Measurements from ENCODE around the gene TTC12.

Gene TTC12

DNA sequence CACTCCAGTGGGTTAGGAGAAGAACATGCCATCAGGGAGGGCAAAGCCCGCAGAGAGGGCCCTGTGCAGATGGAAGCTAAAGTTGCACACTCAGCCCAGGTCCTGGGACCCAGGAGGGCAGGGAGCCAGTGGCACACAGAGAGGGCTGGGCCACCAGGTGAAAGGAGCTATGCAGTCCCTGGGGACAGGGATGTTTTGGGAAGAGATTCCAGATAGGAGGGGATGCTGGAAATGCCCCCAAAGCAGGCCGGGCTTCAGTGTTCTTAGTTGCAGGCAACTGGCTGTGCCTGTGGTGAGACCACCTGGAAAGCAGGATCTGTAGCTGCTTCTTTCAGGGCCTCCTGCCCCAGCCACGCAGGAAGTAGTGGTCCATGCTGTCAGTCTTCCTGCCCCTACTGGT is 92.8 kb downstream of the TTC12 start:
- no peak for DNase-seq

GRCh38 chr11:113408206-113408605 is 93.8 kb downstream of the TTC12 start:
- DNase-seq = no peak

DNA sequence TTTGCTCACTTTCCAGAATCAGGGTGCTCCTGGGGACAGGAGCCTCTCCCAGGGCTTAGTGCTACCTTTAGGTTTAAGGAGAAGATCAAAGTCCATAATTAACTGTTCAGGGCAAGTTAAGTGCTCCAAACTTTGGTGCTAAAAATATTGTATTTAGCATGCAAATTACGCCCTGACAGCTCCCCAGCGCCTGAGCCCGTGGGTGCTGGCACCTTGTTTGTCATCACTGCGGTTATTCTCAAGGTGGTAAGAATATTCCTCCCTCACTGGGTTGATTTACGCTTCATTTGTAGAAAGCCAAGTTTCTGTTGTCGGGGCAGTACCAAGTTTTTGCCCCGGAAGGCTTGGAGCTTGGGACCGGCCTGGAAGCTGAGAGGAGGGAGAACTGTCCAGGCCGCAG is 94.5 kb downstream of the TTC12 start:
- DNase-seq = no peak

DNA sequence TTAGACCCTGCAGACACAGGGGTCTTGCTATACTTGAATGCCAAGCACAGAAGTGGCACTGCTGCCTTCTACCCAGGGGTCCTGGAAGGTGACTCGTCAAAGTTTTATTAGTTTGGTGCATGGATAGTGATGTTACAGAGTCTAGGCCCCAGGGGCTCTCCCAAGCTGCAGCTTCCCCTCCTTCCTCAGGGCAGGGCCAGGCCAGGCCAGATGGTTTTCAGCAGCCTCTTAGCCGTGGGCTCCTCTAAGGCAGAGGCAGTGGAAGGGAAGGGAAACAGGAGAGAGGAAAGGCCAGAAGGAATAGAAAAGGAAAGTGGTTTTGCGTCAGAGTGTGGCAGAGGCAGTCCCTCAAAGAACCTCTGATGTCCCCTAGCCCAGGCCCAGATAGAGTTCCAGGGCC is 95.1 kb downstream of the TTC12 start:
- no peak for DNase-seq

DNA sequence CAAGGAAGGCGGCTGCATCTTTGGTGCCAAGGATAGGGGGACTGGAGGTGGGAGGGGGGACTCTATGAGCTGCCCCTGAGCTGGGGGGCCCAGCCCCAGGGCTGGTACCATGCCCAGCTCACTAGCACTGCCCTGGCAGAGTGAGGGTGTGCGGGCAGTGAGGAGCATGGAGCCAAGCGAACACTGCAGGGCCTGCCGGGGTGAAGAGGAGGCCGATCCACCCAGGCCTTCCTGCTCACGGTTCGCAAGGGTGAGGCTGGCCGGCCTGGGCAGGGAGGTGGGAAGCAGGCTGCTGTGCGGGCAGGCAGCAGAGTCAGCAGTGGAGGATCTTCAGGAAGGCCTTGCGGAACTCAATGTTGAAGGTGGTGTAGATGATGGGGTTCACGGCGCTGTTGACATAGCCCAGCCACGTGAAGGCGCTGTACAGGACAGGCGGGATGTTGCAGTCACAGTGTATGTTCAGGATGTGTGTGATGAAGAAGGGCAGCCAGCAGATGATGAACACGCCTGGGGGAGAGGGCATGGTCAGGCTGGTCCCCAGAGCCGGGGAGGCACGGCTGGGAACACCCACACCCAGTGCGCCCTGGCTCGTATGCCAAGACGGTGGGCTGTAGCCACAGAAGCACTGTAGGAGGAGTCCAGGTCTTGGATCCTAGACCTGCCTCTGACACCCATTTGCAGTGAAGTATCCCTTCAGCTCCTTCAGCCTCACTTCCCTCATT is 96.2 kb downstream of the TTC12 start:
- DNase-seq = no peak

DNA sequence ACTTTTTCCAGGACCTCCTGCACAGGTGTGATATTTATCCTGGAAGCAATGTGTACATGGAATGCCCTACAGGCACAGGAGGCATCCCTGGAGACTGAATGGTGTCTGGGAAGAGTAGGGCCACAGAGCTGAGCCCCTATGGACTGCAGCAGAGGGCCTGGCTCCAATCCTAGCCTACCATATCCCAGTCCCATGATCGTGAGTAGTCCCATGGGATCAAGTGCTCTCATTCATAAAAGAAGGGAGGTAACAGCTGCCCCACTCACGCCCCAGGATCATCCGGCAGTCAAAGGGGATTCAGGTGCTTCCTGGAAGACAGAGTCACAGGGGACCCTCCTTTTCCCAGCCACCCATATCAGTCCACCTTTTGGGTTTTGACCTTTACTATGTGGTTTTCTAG is 97.2 kb downstream of the TTC12 start:
- no peak for DNase-seq

DNA sequence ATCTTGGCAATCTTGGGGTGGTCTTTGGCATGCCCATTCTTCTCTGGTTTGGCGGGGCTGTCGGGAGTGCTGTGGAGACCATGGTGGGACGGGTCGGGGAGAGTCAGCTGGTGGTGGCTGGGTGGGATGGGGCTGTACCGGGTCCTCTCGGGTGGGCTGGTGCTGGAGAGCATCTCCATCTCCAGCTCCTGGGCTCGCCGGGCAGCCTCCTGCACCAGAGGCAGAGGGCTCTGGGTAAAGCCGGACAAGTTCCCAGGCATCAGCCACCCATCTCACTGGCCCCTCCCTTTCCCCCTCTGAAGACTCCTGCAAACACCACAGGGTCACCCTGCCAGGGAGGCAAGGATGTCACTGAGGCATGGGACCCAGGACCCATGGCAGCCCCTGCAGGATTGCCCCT is 98.3 kb downstream of the TTC12 start:
- no peak for DNase-seq

DNA sequence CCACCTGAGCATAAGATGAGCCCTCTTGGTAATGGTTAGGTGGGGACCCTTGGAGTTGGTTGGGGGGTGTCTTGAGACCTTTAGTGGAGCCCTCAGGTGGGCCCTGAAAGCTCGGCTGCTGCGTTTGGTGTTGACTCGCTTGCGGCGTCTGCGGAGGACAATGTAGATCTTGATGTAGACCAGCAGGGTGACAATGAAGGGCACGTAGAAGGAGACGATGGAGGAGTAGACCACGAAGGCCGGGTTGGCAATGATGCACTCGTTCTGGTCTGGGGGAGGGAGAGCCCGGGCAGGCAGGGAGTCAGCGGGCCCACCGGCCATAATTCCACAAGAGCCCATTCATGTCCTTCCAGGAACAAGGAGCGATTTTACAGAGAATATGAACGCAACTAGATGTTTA is 101.0 kb downstream of the TTC12 start:
- DNase-seq = no peak
